HG03520 (cell line): ENCODE results near the gene C14orf119.
A peak's percentile ranks its signal among the peaks of the same experiment; 100 is the strongest.

Source experiments
- ATAC-seq: cut with Tn5 transposase; IDR thresholded peaks from one replicate; pipeline ENCODE4 v1.9.1; 2021; ENCODE audit warnings: mild to moderate bottlenecking, moderate library complexity; ENCODE audit not compliant: unreplicated experiment

Gene C14orf119

GRCh38 chr14:23060536-23061260 lies 34.6 kb upstream of the C14orf119 start:
- no peak for ATAC-seq

- ATAC-seq: no peak
These were observed 33.3 kb upstream of the C14orf119 start for GRCh38 chr14:23062002-23062401.

GRCh38 chr14:23063601-23064000 lies 31.7 kb upstream of the C14orf119 start:
- no peak for ATAC-seq

- no peak for ATAC-seq
These were observed 28.9 kb upstream of the C14orf119 start for GRCh38 chr14:23066368-23066767.

- ATAC-seq: no peak
These were observed 28.2 kb upstream of the C14orf119 start for GRCh38 chr14:23066855-23067744.

GRCh38 chr14:23067847-23068788 lies 27.2 kb upstream of the C14orf119 start:
- ATAC-seq: no peak

- no peak for ATAC-seq
These were observed 26.4 kb upstream of the C14orf119 start for GRCh38 chr14:23068789-23069412.

GRCh38 chr14:23069413-23069806 lies 25.9 kb upstream of the C14orf119 start:
- no peak for ATAC-seq

GRCh38 chr14:23070262-23071129 lies 24.8 kb upstream of the C14orf119 start:
- ATAC-seq: no peak

GRCh38 chr14:23071244-23071920 lies 23.9 kb upstream of the C14orf119 start:
- ATAC-seq: peak; percentile 84

GRCh38 chr14:23071921-23072539 lies 23.3 kb upstream of the C14orf119 start:
- ATAC-seq: no peak

- no peak for ATAC-seq
These were observed 20.4 kb upstream of the C14orf119 start for GRCh38 chr14:23074906-23075305.

- no peak for ATAC-seq
These were observed 18.4 kb upstream of the C14orf119 start for GRCh38 chr14:23076785-23077408.

- no peak for ATAC-seq
These were observed 17.3 kb upstream of the C14orf119 start for GRCh38 chr14:23077962-23078361.

- no peak for ATAC-seq
These were observed 16.6 kb upstream of the C14orf119 start for GRCh38 chr14:23078692-23079116.

- ATAC-seq: no peak
These were observed 15.6 kb upstream of the C14orf119 start for GRCh38 chr14:23079716-23080115.

- no peak for ATAC-seq
These were observed 14.8 kb upstream of the C14orf119 start for GRCh38 chr14:23080474-23080873.

- ATAC-seq: no peak
These were observed 9.8 kb upstream of the C14orf119 start for GRCh38 chr14:23085458-23085857.
